Lower leg skin (tissue), 3 donors: ENCODE measurements around the gene PLBD2.

Experiments used
- CTCF ChIP-seq, 3 donors: fragments of 450-650 bp; IDR thresholded peaks; one replicate each; pipeline ENCODE4 v1.5.1; 2016; ENCODE audit warnings: antibody characterized with exemption in 3 of 3, mild to moderate bottlenecking in 3 of 3, moderate library complexity in 2 of 3
- POLR2A ChIP-seq, 2 donors: fragments of 450-650 bp; IDR thresholded peaks; one replicate each; pipeline ENCODE4 v1.6.1; 2016 to 2017; ENCODE audit warnings: antibody characterized with exemption in 2 of 2, mild to moderate bottlenecking in 1 of 2, moderate library complexity in 1 of 2

GRCh38 chr12:113391145-113391544 lies 32.8 kb downstream of the PLBD2 start:
- no peak for TF ChIP-seq CTCF (IDR thresholded peaks at IDR 0.05)
- TF ChIP-seq POLR2A (IDR thresholded peaks at IDR 0.05) = no peak
